Activated CD4-positive, alpha-beta T cell treated with anti-CD3 and anti-CD28 coated beads for 4 hours (primary cell): ENCODE results near the gene EXOC1.

ENCODE experiments used
- DNase-seq, 2 donors: peaks; one replicate each; pipeline ENCODE4 v3.0.0-alpha.2; 2020

The EXOC1 gene

GRCh38 chr4:55854129-55854528 lies 681 bp downstream of the EXOC1 start:
- DNase-seq: no peak

- no peak for DNase-seq
Measured at GRCh38 chr4:55857586-55857985, 4.1 kb downstream of the EXOC1 start.

- DNase-seq: no peak
Measured at GRCh38 chr4:55859711-55860110, 6.3 kb downstream of the EXOC1 start.

- DNase-seq: no peak
Measured at GRCh38 chr4:55864577-55865223, 11.3 kb downstream of the EXOC1 start.

GRCh38 chr4:55865228-55865806 lies 11.9 kb downstream of the EXOC1 start:
- DNase-seq: no peak

- no peak for DNase-seq
Measured at GRCh38 chr4:55866290-55866907, 13.0 kb downstream of the EXOC1 start.

- DNase-seq: peak; percentile 5 to 9
Measured at GRCh38 chr4:55866973-55867574, 13.6 kb downstream of the EXOC1 start.

- no peak for DNase-seq
Measured at GRCh38 chr4:55868581-55869090, 15.2 kb downstream of the EXOC1 start.

- DNase-seq: no peak
Measured at GRCh38 chr4:55871299-55871800, 17.9 kb downstream of the EXOC1 start.

- DNase-seq: no peak
Measured at GRCh38 chr4:55874831-55875230, 21.4 kb downstream of the EXOC1 start.

GRCh38 chr4:55876387-55876786 lies 22.9 kb downstream of the EXOC1 start:
- no peak for DNase-seq

- no peak for DNase-seq
Measured at GRCh38 chr4:55879224-55879623, 25.8 kb downstream of the EXOC1 start.

- DNase-seq: no peak
Measured at GRCh38 chr4:55880652-55881280, 27.3 kb downstream of the EXOC1 start.

GRCh38 chr4:55884093-55884850 lies 30.8 kb downstream of the EXOC1 start:
- no peak for DNase-seq

- DNase-seq: no peak
Measured at GRCh38 chr4:55884851-55885219, 31.4 kb downstream of the EXOC1 start.

GRCh38 chr4:55887594-55887993 lies 34.1 kb downstream of the EXOC1 start:
- DNase-seq: no peak

GRCh38 chr4:55892156-55892555 lies 38.7 kb downstream of the EXOC1 start:
- no peak for DNase-seq

- DNase-seq: no peak
Measured at GRCh38 chr4:55896622-55897021, 43.2 kb downstream of the EXOC1 start.

GRCh38 chr4:55902677-55903076 lies 49.2 kb downstream of the EXOC1 start:
- no peak for DNase-seq

GRCh38 chr4:55903577-55903976 lies 50.1 kb downstream of the EXOC1 start:
- no peak for DNase-seq

- no peak for DNase-seq
Measured at GRCh38 chr4:55904576-55904975, 51.1 kb downstream of the EXOC1 start.

GRCh38 chr4:55906323-55906722 lies 52.9 kb downstream of the EXOC1 start:
- no peak for DNase-seq
